RWPE2 (cell line): ENCODE results near the gene TRPC1.
A peak's percentile ranks its signal among the peaks of the same experiment; 100 is the strongest.

Experiments used
- ATAC-seq: fragments of 200-7000 bp; cut with Tn5 transposase; 3 replicates; pipeline ENCODE4 v1.9.1; 2021; ENCODE audit warnings: low read depth
- DNase-seq: peaks from one replicate; pipeline ENCODE4 v3.0.0-alpha.2; 2020; ENCODE audit warnings: low spot score
- H3K27ac ChIP-seq: fragments of 450-650 bp; 2 replicates; pipeline ENCODE4 v1.5.1; 2017; ENCODE audit warnings: mild to moderate bottlenecking; ENCODE audit not compliant: poor library complexity, severe bottlenecking
- H3K27me3 ChIP-seq: fragments of 250-450 bp; sonication (Bioruptor Pico); 2 replicates; pipeline ENCODE4 v1.5.1; 2021; ENCODE audit warnings: mild to moderate bottlenecking, moderate library complexity; ENCODE audit not compliant: insufficient read depth, poor library complexity, severe bottlenecking
- H3K36me3 ChIP-seq: fragments of 250-450 bp; sonication (Bioruptor Pico); 2 replicates; pipeline ENCODE4 v1.5.1; 2020; ENCODE audit warnings: low read depth, mild to moderate bottlenecking, moderate library complexity
- H3K4me1 ChIP-seq: fragments of 250-450 bp; sonication (Bioruptor Pico); 2 replicates; pipeline ENCODE4 v1.5.1; 2021; ENCODE audit warnings: mild to moderate bottlenecking, moderate library complexity; ENCODE audit not compliant: insufficient read depth, poor library complexity, severe bottlenecking
- H3K4me3 ChIP-seq: fragments of 250-450 bp; sonication (Bioruptor Pico); 2 replicates; pipeline ENCODE4 v1.5.1; 2021; ENCODE audit warnings: mild to moderate bottlenecking, moderate library complexity; ENCODE audit not compliant: severe bottlenecking
- H3K9me3 ChIP-seq: fragments of 250-450 bp; sonication (Bioruptor Pico); 2 replicates; pipeline ENCODE4 v1.5.1; 2021; ENCODE audit warnings: mild to moderate bottlenecking, moderate library complexity; ENCODE audit not compliant: severe bottlenecking
- TF ChIP-seq, protein P1 (sequence below): fragments of 450-650 bp; IDR thresholded peaks from one replicate; pipeline ENCODE4 v1.5.1; 2017; ENCODE audit warnings: mild to moderate bottlenecking, moderate library complexity; ENCODE audit not compliant: poor library complexity, severe bottlenecking

The TRPC1 gene

DNA sequence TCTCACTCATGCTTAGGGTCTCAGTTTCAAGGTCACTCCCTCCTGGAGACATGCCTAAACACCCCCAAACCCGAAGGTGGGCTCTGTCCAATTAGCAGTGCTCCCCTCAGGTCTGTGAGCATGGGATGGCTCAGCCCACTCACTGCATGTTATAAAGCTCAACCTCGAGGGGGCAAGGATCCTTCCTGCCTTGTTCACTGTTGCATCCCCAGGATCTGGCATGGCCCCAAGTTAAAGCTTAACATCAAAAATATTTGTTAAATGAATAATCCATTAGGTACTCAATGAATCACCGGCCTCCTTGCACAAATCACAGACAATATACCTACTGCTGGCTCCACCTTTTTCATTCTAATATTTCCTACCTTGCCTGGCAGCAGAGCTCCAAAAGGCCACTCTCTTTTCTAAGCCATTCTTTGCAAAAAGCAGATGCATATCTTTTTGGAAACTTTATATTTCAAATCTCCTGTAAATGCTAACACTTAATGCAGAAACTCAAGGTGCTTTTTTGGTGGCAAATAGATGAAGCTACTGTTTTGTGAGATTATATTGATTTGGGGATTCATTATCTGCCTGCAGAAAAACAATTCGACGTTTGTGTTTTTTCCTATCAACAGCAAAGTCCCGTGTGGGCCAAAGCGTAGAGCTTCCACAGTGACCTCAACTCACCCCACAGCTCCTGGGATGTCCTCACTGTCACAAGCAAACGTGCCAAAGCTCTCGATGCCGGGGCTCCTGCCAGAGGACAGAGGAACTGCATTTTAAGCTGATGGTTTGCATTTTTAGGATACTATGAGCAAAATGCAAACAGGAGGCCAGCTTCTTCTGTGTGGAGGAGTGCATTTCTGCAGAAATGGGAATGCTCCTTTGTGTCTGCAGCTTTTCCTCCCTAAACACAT, 129.7 kb downstream of the TRPC1 start:
- Histone ChIP-seq H3K9me3 (no peaks in the 10 kb centered on the region), H3K27me3 (no peaks in the 10 kb centered on the region), H3K4me1 (peaks cover 43% of the 10 kb centered on the region), H3K36me3 (no peaks in the 10 kb centered on the region), H3K27ac (peak overlapping the region; percentile 33), H3K4me3 (no peak overlapping the region)
- ATAC-seq (peak; percentile 85), DNase-seq (peak; percentile 88)
- TF ChIP-seq, protein P1, sequence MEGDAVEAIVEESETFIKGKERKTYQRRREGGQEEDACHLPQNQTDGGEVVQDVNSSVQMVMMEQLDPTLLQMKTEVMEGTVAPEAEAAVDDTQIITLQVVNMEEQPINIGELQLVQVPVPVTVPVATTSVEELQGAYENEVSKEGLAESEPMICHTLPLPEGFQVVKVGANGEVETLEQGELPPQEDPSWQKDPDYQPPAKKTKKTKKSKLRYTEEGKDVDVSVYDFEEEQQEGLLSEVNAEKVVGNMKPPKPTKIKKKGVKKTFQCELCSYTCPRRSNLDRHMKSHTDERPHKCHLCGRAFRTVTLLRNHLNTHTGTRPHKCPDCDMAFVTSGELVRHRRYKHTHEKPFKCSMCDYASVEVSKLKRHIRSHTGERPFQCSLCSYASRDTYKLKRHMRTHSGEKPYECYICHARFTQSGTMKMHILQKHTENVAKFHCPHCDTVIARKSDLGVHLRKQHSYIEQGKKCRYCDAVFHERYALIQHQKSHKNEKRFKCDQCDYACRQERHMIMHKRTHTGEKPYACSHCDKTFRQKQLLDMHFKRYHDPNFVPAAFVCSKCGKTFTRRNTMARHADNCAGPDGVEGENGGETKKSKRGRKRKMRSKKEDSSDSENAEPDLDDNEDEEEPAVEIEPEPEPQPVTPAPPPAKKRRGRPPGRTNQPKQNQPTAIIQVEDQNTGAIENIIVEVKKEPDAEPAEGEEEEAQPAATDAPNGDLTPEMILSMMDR = peak; percentile 13

DNA sequence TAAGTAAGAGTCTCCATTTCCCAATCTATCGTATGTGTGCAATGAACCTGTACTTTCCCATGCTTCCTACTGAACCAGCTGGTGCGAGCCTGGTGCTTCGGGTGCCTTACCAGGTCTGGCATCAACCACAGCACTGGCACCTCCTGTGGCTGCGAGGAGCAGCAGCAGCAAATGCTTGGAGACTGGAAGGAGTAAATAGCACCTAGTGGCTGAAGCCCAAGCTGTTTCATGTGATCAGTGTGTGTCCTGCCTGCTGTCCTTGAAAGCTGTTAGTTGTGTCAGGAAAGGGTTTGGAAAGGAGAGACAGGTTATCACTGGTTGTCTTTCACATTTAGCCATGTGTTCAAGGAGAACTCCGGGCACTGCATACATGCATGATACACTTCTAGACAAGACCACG, 133.2 kb downstream of the TRPC1 start:
- Histone ChIP-seq H3K36me3 (no peaks in the 10 kb centered on the region), H3K27me3 (no peaks in the 10 kb centered on the region), H3K27ac (no peak overlapping the region), H3K4me3 (no peak overlapping the region), H3K4me1 (peaks cover 20% of the 10 kb centered on the region), H3K9me3 (no peaks in the 10 kb centered on the region)
- DNase-seq = no peak
- peak; percentile 28; the same call in 1 of the 3 replicates for ATAC-seq
- TF ChIP-seq, protein P1 = peak; percentile 8
